Coronary artery (tissue), 2 donors: ENCODE measurements around the gene XYLB.

Experiments
- DNase-seq: peaks from one replicate; pipeline ENCODE4 v3.0.0-alpha.2; 2017; ENCODE audit warnings: low spot score
- H3K27ac ChIP-seq, 2 donors: fragments of 200-600 bp; sonication (generic); one replicate each; pipeline ENCODE4 v1.5.1; 2016 to 2019
- H3K4me3 ChIP-seq: fragments of 200-600 bp; sonication (generic); 2 replicates; pipeline ENCODE4 v1.5.1; 2016; ENCODE audit warnings: mild to moderate bottlenecking, moderate library complexity
- CTCF ChIP-seq: fragments of 200-600 bp; sonication (generic); IDR thresholded peaks from one replicate; pipeline ENCODE4 v1.5.1; 2019; ENCODE audit warnings: antibody characterized with exemption

Gene XYLB

GRCh38 chr3:38325256-38325655 lies 21.3 kb upstream of the XYLB start:
- no peak for TF ChIP-seq CTCF
- DNase-seq, result no peak

GRCh38 chr3:38327335-38328009 lies 19.1 kb upstream of the XYLB start:
- no peak for DNase-seq
- H3K27ac ChIP-seq, result no peak overlapping the region
- no peak for TF ChIP-seq CTCF
- H3K4me3 ChIP-seq, result no peak overlapping the region

More at GRCh38 chr3:38325256-38325655, 21.3 kb upstream of the XYLB start:
- H3K4me3 ChIP-seq, result no peak overlapping the region
- H3K27ac ChIP-seq, result no peak overlapping the region

GRCh38 chr3:38331257-38332022 lies 15.1 kb upstream of the XYLB start:
- H3K4me3 ChIP-seq, result no peak overlapping the region
- no peak for TF ChIP-seq CTCF
- H3K27ac ChIP-seq, result no peak overlapping the region
- no peak for DNase-seq

GRCh38 chr3:38332201-38332600 lies 14.4 kb upstream of the XYLB start:
- H3K27ac ChIP-seq, result no peak overlapping the region
- no peak for TF ChIP-seq CTCF
- DNase-seq, result no peak
- H3K4me3 ChIP-seq, result no peak overlapping the region

GRCh38 chr3:38334142-38335055 lies 12.2 kb upstream of the XYLB start:
- Histone ChIP-seq H3K27ac (no peak overlapping the region), H3K4me3 (no peak overlapping the region)
- no peak for TF ChIP-seq CTCF
- DNase-seq, result no peak

- Histone ChIP-seq H3K4me3 (no peak overlapping the region), H3K27ac (no peak overlapping the region)
- no peak for TF ChIP-seq CTCF
- no peak for DNase-seq
Measured at GRCh38 chr3:38335263-38335662, 11.3 kb upstream of the XYLB start.
